ENCODE results near the gene FCHO1.
A peak's percentile ranks its signal among the peaks of the same experiment; 100 is the strongest.
"Not testable (repeated sequence)": the region's sequence is repeated elsewhere in the genome, so short reads cannot be mapped to it uniquely, and the experiment has no call there.

FCHO1 gene

DNA sequence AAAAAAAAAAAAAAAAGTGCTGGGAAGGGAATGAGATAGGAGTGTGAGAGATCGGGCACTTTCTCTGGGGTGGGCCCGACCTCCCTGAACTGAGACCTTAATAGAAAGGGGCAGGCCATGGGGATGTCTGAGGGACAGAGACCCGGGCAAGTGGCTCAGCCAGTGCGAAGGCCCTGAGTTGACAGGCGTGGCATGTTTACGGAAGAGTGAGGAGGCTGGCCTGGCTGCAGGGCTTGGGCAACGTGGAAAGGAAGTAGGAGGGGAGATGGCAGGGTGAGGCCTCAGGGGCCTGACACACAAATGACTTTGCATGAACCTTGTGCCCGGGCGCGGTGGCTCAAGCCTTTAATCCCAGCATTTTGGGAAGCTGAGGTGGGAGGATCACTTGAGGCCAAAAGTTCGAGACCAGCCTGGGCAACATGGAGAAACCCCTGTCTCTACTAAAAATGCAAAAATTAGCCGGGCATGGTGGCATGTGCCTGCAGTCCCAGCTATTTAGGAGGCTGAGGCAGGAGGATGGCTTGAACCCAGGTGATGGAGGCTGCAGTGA is 13.9 kb downstream of the FCHO1 start:
- DNase-seq (ENCODE audit: low read depth): no peak

DNA sequence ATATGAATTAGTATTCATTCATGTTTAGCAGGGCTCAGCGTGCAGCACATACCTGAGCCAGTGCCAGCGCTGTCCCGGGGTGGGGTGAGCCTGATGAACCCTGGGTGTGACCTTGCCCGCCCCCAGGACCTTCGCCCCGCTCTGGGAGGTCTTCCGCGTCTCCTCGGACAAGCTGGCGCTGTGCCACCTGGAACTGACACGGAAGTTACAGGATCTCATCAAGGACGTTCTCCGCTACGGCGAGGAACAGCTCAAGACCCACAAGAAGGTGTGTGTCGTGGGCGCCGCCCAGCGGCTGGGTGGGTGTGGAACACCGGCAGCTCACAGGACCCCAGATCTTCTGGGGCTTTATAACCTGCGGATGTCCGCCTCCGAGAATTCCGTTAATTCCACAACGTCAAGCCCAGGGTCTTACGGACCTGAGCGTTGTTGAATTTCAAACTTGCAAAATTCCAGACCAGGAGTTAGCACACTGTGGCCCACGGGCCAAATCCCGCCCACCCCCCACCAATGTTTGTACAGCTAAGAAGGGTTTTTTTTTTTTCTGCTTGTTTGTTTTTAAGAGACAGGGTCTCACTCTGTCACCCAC is 15.4 kb downstream of the FCHO1 start:
- DNase-seq (ENCODE audit: low read depth): no peak

DNA sequence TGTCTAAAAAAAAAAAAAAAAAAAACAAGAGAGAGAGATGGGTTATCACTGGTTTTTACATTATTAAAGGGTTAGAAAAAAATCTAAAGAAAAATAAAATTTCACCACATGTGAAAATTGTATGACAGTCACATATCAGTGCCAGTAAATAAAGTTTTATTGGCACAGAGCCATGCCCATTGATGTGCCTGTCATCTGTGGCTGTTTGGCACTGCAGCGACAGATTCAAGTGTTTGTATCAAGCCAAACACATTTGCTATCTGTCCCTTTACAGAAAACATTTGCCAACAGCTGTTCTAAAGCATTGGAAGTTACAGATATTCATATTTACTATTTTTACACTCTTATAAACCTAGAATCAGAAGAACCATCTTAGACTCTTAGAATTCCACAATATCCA is 16.3 kb downstream of the FCHO1 start:
- no peak for DNase-seq (ENCODE audit: low read depth)

DNA sequence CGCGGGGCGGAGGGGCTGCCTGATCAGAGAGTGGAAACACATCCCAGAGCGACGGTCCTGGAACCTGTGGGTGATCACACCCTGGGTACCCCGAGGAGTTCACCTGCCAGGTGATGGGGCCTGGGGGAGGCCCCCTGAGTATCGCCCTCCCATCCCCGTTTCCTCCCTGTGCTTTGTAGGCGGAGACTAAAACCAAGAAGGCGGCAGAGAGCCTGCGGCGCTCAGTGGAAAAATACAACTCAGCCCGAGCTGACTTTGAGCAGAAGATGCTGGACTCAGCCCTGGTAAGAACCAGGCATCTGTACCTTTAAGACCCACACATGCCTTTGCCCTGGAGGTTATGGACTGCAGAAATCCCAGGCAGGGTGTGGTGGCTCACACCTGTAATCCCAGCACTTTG is 19.3 kb downstream of the FCHO1 start:
- DNase-seq (ENCODE audit: low read depth): no peak

DNA sequence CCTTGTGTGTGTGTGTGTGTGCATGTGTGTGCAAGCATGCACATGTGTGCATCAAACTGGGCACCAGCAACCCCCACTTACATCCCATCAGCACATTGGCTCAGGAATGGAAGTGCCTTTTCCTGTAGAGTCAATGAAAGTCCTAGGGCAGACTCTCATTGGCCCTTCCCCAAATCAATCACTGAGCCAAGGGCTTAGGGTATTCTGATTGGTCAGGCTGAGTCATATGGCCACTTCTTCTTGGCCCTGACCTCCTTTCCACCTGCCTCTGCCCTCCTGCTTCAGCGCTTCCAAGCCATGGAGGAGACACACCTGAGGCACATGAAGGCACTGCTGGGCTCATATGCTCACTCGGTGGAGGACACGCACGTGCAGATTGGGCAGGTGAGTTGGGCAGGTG is 20.9 kb downstream of the FCHO1 start:
- DNase-seq (ENCODE audit: low read depth): no peak

DNA sequence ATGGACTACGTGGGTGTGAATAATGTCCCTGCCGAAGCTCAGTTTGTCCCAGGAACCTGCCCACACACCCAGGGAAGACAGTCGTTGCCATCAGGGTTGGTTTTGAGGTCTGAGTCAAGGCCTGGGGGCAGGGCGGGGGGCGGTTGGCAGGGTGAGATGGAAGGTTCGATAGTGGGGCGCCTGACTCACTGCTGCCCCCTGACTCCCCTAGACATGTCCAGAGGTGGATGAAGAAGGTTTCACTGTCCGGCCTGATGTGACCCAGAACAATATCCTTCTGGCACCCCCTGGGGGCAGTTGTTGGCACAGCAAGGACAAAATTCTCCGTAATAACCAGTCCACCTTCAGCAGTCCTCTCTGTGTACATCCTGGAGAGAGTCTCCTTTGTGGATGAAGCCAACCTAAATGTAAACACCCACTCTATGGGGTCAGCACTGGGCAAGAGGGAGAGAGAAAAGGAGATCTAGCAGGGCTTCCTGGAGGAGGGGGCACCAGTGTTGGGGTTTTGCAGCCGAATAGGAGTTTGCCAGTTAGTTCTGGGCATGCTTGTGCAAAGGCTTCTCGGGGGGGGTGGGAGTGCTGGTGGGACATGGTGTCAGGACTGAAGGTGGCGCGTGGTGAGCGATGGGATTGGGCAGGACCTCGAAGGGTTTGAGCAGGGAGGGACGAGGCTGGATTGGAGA is 24.1 kb downstream of the FCHO1 start:
- DNase-seq (ENCODE audit: low read depth): no peak

DNA sequence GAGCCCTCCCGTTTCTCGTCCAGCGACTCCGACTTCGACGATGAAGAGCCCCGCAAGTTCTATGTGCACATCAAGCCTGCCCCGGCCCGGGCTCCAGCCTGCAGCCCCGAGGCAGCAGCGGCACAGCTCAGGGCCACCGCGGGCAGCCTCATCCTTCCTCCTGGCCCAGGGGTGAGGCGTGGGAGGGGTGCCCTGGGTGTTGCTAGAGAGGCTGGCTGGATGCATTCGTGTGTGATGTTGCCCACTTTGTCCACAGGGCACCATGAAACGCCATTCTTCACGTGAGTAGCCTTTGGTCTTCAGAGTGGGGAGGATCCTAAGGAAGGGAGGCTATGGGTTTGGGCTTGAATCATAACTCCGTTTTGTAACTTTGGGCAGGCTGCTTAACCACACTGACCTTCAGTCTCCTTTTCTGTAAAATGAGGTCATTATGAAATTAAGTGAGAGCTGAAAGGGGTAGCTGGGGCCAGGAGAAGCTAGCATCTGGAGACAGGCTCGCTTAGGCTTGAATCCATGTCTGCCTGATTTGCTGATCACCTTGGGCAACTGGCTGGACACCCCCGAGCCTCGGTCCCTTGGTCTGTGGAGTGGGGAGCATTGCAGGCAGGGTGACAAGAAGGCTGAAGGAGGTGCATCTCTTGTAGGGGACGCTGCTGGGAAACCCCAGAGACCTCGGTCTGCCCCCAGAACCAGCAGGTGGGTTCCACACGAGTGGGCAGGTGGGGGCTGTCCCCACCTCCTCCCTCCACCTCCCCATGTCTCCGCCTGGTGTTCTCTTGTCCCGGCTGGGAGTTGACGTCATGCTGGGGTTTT is 24.9 kb downstream of the FCHO1 start:
- DNase-seq (ENCODE audit: low read depth): no peak

DNA sequence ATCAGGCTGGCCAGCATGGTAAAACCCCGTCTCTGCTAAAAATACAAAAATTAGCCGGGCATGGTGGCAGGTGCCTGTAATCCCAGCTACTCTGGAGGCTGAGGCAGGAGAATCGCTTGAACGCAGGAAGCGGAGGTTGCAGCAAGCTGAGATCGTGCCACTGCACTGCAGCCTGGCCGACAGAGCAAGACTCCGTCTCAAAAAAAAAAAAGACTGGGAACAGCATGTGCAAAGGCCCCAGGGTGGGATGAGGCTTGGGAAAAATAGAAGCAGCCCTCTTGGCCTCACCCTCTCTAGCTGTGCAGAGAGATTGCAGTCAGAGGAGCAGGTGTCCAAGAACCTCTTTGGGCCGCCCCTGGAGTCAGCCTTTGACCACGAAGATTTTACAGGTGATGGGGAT is 26.6 kb downstream of the FCHO1 start:
- not testable (repeated sequence) for DNase-seq (ENCODE audit: low read depth)

DNA sequence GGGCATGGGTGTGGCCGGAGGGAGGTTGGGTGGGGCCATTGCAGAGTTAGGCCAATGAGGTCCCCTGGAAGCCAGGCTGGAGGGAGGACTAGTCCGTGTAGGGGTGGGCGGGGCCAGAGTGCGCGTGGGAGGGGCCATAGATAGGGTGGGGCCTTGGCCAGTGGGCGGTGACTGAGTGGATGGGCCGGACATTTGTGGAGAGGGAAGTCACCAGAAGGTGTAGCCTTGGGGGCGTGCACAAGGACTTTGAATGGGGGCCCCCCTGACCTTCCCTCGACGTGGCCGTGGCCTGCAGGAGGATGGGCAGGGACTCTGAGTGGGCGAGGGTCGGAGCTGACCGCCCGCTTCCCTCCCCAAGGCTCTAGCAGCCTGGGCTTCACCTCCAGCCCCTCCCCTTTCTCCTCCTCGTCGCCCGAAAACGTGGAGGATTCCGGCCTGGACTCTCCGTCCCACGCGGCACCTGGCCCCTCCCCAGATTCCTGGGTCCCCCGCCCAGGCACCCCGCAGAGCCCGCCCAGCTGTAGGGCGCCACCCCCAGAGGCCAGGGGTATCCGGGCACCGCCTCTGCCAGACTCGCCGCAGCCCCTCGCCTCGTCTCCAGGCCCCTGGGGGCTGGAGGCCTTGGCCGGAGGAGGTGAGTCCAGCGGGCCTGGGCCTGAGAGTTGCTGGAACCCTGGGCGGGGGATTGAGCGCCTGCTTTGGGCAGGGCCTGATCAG is 27.1 kb downstream of the FCHO1 start:
- DNase-seq (ENCODE audit: low read depth): no peak

DNA sequence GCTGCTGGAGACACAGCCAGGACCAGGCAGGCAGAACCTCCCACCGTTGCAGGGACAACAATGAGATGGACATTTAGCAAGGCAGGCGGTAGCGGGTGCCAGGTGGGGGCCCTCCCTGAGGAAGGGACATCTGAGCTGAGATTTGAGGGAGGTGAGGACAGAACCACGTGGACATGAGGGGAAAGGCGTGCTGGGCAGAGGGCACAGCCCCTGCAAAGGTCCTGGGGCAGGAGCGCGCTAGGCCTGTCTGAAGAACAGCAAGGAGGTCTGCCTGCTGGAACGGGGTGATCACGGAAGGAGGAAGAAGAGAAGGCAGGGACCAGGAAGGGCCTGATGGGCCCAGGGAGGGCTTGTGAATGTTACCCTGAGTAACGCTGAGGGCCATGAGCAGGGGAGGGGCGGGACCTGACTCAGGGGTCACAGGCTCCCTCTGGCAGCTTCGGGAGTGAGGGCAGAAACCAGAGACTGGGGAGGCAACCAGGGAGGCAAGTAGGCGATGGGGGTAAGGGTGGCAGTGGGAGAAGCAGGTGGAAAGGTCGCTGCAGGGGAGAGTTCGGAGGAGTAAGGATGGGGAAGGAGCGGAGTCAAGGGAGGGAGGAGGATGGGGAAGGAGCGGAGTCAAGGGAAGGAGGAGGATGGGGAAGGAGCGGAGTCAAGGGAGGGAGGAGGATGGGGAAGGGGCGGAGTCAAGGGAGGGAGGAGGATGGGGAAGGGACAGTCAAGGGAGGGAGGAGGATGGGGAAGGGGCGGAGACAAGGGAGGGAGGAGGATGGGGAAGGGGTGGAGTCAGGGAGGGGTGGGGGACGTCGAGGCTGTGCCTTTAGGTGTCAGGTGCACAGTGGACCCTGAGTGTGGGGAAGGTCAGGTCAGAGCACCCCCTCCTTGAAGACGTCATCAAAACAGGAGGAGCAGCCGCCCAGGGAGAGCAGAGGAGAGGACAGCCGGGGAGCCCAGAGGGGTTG is 28.0 kb downstream of the FCHO1 start:
- DNase-seq (ENCODE audit: low read depth): no peak

DNA sequence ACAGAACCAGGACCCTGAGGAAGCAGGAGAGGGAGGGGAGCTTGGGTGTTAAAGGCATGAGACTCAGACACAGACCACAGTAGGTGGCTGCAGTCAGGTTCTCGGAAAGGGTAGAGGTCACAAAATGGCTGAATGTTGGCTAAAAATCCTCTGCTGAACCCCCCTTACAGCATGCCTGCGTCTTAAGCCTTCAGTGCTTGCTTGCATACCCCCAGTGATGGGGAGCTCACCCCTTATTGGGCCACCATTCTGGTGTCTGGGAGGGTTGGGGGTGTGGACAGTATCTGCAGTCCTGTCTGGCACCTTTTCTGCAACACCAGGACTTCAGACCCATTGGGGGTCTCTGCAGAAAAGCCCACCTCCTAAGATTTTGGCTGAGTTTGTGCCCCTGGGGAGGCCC is 29.5 kb downstream of the FCHO1 start:
- DNase-seq (ENCODE audit: low read depth): no peak

DNA sequence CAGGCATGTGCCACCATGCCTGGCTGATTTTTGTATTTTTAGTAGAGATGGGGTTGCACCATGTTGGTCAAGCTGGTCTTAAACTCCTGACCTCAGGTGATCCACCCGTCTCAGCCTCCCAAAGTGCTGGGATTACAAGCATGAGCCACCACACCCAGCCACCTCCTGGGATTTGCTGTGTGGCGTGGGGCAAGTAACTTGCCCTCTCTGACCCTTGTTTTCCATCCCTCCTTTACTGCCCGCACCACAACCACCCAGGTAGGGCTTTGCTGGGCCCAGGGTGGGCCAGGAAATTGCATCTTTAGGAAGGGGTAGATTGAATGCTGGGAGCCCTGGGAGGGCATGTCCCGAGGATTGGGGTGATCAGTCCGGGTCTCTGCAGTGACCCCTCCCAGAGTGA is 32.4 kb downstream of the FCHO1 start:
- DNase-seq (ENCODE audit: low read depth): not testable (repeated sequence)

DNA sequence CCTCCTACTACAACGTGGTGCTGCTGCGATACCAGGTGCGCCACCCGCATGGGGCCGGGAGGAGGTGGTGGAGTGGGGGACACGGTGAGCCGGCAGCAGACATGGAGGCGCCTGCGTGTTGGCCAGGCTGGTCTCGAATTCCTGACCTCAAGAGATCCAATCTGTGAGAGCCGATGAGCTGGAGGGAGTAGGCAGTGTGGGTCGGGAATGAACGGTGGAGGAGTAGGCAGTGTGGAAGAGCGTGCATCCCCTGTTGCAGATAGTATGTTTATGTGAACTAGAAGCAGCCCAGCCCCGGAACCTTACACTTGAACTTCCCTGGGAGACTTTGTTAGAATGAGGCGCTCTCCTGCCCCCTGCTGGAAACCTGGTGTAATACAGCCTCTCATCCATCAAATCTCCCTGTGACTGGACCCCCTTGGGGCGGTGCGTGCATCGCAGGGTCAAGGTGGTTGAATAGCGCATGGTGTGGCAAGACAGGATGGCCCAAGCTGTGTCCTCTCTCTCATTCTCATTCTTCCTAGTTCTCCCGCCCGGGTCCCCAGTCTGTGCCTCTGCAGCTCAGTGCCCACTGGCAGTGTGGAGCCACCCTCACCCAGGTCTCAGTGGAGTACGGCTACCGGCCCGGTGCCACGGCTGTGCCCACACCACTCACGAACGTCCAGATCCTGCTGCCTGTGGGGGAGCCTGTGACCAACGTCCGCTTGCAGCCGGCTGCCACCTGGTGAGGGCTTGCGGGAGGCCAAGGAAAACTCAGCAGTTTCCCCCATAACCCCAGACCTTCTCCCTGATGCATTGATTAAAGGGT is 33.1 kb downstream of the FCHO1 start:
- DNase-seq (ENCODE audit: low read depth): peak; percentile 32

DNA sequence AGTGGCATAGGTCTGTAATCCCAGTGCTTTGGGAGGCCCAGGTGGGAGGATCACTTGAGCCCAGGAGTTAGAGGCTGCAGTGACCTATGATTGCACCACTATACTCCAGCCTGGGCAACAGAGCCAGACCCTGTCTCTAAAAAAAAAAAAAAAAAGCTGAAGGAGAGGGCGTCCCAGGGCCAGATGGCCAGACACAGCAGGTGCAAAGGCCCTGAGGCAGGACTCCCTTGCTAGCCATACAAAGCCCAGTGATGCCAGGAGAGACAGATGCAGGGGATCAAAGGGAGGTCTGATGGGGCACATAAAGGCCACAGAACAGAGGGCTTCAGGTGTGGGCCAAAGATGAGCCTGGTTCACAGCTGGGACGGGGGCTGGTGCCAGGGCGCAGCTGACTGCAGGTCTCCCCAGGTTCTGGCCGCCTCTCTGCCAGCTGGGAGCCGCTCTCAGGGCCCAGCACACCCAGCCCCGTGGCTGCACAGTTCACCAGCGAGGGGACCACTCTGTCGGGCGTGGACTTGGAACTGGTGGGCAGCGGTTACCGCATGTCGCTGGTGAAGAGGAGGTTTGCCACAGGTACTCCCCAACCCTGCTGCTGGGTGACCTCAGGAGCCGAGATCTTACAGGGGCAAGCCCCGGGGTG is 36.1 kb downstream of the FCHO1 start:
- no peak for DNase-seq (ENCODE audit: low read depth)

DNA sequence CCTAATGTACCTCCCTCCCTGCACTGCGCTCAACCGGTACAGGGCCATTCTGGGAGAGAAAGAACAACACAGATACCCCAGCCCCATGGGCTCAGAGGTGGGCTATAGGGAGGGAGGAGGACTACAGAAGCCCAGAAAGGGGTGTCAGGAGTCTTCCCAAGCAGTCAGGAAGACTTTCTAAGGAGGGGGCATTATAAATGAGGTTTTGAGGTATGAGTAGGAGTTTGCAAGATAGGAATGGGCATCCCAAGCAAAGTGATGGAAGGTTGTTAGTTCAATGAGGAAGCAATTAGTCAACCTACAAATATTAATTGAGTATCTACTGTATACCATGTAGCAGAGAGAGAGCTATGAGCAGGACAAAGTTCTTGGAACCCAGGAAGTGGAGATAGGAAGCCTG is 37.4 kb downstream of the FCHO1 start:
- no peak for DNase-seq (ENCODE audit: low read depth)

DNA sequence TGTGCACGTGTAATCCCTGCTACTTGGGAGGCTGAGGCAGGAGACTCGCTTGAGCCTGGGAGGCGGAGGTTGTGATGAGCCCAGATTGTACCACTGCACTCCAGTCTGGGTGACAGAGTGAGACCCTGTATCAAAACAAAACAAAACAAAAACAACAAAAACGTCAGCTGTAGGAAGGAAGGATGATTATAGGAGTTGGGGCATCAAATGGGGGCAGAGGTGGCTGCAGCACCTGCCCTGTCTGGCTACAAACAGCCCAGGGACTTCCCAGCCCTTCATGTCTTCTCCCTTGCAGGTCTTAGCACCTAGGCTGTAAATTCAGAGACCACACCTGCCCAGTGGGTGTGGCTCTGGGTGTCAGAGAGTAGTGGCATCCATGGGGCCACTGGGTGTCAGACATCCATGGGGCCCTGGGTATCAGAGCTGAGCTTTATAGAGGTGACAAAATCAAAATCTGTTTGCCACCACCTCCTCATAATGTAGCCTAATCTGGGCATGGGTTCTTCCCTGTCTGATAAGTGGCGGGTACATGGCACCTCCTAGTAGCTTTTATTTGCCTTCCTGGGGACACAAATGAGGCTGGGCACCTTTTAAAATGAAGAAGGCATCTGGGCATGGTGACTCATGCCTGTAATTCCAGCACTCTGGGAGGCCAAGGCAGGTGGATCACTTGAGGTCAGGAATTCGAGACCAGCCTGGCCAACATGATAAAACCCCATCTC is 38.9 kb downstream of the FCHO1 start:
- DNase-seq (ENCODE audit: low read depth): no peak

DNA sequence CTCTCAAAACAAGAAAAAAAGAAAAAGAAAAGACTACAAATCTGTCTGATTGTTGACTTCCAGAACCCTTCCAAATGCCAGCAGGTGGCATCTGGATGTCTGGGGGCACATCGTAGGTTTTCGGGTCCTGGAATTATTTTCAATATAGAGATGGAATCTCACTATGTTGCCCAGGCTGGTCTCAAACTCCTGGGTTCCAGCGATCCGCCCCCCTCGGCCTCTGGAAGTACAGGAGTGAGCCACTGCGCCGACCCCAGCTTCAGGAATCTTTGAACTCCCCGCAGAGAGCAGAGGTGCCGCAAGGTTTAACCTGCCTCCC is 43.1 kb downstream of the FCHO1 start:
- no peak for DNase-seq (ENCODE audit: low read depth)

DNA sequence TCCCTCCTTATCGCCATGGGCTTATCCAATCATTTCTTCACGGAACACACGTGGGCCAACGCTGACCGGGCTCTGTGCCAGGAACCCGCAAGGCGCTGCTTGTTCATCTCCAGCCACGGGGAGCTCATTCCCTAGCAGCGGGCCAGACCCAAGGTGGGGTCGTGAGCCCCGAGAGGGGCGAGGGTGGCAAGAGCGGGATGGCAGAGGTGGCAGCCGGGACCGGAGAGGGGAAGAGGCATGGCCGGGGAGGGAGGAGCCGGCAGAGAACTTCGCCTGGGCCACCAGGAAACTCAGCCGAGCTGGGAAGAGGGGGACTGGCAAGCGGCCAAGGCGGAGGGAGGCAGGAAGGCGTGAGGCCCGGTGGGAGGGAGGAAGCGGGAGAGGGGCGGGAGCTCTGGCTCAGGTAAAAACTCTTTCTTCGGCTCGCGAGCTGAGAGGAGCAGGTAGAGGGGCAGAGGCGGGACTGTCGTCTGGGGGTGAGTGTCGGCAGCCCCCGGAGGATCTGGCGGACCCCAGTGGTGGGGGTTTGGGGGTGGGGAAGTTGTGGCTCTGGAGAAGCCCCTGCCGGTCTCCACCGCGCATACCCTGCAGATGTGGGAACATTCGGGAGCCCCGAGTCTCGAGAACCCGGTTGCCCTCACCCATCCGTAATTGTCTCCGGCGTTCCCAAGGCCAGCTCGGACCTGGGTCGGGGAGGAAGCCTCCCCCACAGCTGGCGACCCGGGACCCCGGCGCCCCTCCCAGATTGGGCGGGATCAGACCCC is 43.6 kb downstream of the FCHO1 start, which contains the start of gene B3GNT3:
TSS of gene B3GNT3 (plus strand) at position 408 of the 764 bp plus-strand sequence. CDS start 12,670 bp downstream, outside the sequence.
- DNase-seq (ENCODE audit: low read depth): no peak

Measured in stimulated activated CD8-positive, alpha-beta memory T cell treated with anti-CD3 and anti-CD28 coated beads, Interleukin-12 subunit alpha, Interleukin-12 subunit beta, amount 100 ng/mL, for 4 hours (primary cell).